Glutamatergic neuron (in vitro differentiated cells): ENCODE measurements around the gene ENDOV. TPM values are rescaled to one million over a fixed set of nuclear protein-coding genes. Genes with fewer than 3 reads are reported as not detected.

Experiments used
- DNase-seq: peaks from one replicate; pipeline ENCODE4 v3.0.0; 2022
- H3K27ac Mint-ChIP-seq: one replicate; pipeline ENCODE4 v1.8.0; 2020; ENCODE audit warnings: mild to moderate bottlenecking, mixed read lengths, inconsistent platforms; ENCODE audit not compliant: unreplicated experiment
- H3K27me3 Mint-ChIP-seq: one replicate; pipeline ENCODE4 v1.8.0; 2020; ENCODE audit warnings: mild to moderate bottlenecking, moderate library complexity, mixed read lengths, inconsistent platforms; ENCODE audit not compliant: unreplicated experiment
- H3K36me3 Mint-ChIP-seq: one replicate; pipeline ENCODE4 v1.8.0; 2020; ENCODE audit warnings: mild to moderate bottlenecking, mixed read lengths, inconsistent platforms; ENCODE audit not compliant: unreplicated experiment
- H3K4me1 Mint-ChIP-seq: one replicate; pipeline ENCODE4 v1.8.0; 2020; ENCODE audit warnings: mild to moderate bottlenecking, low read depth, mixed read lengths, inconsistent platforms; ENCODE audit not compliant: unreplicated experiment
- H3K4me3 Mint-ChIP-seq: one replicate; pipeline ENCODE4 v1.8.0; 2020; ENCODE audit warnings: mild to moderate bottlenecking, mixed read lengths, inconsistent platforms; ENCODE audit not compliant: unreplicated experiment
- H3K9me3 Mint-ChIP-seq: one replicate; pipeline ENCODE4 v1.8.0; 2020; ENCODE audit warnings: mild to moderate bottlenecking, moderate library complexity, mixed read lengths, inconsistent platforms; ENCODE audit not compliant: unreplicated experiment
- total RNA-seq: library from RNA; stranded (reverse); fragmentation: NEBNext Ultra II Directional; extraction: Animal tissue kit (Norgen Biotek cat#: 25700); gene quantifications from one replicate; pipeline ENCODE4 v1.2.1, GENCODE V29; 2021; ENCODE audit not compliant: unreplicated experiment
- TF ChIP-seq, protein P1 (sequence below): fragments of 200-600 bp; sonication (generic); IDR thresholded peaks from one replicate; pipeline ENCODE4 v1.5.0; 2021; ENCODE audit not compliant: partially characterized antibody, unreplicated experiment

Gene ENDOV
- total RNA-seq, 1 donor from 2014 or later: 42.1 TPM

DNA sequence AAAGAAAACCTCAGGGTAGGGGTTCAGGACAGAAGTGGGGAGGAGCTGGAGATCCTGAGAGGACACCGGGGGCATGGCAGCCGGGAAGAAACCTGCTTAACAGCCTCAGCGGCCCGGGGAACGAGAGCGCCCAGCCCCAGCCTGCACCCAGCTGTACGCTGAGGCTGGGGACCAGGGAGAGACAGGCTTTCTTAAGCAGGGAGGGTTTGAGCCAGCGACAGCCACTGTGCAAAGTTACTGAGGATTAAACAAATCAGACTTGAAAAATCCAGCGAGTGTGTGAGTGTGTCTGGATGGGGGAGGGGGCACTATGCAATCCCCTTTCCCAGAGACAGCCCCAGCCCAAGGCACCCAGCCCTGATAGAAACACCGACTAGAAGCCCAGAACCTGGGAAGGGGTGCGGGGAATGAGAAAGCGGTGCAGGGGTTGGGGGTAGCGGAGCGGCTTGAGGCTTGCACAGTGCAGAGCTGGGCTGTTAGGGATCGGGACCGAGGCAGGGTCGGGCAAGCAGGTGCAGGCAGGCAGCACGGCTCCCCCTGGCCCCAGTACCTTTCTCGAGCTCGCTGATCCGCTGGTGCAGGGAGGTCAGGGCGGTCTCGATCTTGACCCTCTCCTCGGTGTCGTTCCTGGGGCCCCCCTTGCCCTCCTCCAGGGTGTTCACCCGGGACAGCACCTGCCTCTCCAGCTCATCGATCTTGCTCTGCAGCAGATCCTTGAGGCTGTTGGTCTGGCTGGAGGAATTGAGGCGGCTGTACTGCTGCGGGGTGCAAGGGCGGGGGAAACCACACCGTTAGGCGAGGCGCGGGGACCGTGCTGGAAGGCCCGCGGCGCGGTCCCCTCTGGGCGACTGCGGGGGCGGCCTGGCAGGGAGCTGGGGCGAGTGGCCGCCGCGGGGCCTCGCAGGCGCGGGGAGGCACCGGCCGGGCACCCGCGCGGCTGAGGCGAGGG, 60.3 kb downstream of the ENDOV start:
- DNase-seq: peak; percentile 51
- H3K27me3 Mint-ChIP-seq: peaks cover 27% of the 10 kb centered on the region
- H3K27ac Mint-ChIP-seq: no peak overlapping the region
- H3K4me1 Mint-ChIP-seq: peaks cover 14% of the 10 kb centered on the region
- peaks cover 9% of the 10 kb centered on the region for H3K9me3 Mint-ChIP-seq
- H3K4me3 Mint-ChIP-seq: peak overlapping the region; percentile 91
- peaks cover 2% of the 10 kb centered on the region for H3K36me3 Mint-ChIP-seq
- TF ChIP-seq, protein P1, sequence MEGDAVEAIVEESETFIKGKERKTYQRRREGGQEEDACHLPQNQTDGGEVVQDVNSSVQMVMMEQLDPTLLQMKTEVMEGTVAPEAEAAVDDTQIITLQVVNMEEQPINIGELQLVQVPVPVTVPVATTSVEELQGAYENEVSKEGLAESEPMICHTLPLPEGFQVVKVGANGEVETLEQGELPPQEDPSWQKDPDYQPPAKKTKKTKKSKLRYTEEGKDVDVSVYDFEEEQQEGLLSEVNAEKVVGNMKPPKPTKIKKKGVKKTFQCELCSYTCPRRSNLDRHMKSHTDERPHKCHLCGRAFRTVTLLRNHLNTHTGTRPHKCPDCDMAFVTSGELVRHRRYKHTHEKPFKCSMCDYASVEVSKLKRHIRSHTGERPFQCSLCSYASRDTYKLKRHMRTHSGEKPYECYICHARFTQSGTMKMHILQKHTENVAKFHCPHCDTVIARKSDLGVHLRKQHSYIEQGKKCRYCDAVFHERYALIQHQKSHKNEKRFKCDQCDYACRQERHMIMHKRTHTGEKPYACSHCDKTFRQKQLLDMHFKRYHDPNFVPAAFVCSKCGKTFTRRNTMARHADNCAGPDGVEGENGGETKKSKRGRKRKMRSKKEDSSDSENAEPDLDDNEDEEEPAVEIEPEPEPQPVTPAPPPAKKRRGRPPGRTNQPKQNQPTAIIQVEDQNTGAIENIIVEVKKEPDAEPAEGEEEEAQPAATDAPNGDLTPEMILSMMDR: no peak

DNA sequence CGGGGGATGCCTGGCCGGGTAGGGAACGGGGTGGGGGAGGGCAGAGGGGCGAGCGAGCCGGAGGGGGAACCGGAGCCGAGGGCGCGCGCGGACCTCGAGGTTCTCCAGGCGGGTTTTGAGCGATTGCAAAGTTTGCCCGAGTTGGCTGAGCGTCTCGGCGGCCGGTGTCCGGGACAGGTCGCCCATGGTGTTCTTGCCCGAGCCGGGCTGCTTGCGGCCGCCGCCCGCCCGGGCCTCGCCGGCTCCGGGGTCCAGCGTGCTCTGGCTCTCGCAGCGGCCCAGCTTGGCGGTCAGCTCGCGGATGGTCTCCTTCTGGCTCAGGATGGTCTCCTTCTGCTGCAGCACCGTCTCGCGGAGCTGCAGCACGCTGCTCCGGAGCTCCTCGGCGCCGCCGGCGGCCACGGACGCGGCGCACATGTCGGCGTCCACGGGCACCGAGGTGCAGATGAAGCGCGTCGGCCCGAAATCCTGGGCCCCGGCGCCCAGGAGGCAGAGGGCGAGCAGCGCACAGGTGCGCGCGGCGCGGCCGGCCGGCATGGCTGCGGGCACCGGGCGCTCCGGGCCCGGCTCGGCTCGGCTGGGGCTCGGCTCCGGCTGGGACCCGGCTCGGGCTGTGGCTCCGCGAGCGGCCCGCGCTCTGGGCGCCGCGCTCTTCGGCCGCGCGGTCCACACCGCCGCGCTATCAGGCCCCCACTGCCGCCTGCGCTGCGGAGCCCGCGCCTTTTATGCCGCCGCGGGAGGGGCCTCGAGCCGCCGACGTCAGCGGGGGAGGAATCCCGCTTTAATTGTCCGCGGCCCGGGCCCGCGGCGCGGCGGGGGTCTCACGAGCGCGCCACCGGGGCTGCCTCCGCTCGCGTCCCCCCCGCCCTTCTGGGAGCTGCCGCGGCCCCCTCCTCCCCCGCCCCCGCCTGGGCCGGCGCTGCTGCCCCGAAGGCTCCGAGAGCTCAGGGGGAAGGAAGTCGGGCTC, 61.2 kb downstream of the ENDOV start, which contains the start of gene NPTX1:
NPTX1 (minus strand) TSS at position 698 of the 967 bp plus-strand sequence; CDS start at position 537, 161 bp downstream.
- Mint-ChIP-seq H3K4me1 (peaks cover 13% of the 10 kb centered on the region), H3K27me3 (peaks cover 24% of the 10 kb centered on the region), H3K36me3 (no peaks in the 10 kb centered on the region), H3K9me3 (peaks cover 6% of the 10 kb centered on the region), H3K27ac (no peak within 1 kb of the TSS), H3K4me3 (peak within 1 kb of the TSS; percentile 91)
- peak; percentile 59 for DNase-seq
- TF ChIP-seq, protein P1: no peak

DNA sequence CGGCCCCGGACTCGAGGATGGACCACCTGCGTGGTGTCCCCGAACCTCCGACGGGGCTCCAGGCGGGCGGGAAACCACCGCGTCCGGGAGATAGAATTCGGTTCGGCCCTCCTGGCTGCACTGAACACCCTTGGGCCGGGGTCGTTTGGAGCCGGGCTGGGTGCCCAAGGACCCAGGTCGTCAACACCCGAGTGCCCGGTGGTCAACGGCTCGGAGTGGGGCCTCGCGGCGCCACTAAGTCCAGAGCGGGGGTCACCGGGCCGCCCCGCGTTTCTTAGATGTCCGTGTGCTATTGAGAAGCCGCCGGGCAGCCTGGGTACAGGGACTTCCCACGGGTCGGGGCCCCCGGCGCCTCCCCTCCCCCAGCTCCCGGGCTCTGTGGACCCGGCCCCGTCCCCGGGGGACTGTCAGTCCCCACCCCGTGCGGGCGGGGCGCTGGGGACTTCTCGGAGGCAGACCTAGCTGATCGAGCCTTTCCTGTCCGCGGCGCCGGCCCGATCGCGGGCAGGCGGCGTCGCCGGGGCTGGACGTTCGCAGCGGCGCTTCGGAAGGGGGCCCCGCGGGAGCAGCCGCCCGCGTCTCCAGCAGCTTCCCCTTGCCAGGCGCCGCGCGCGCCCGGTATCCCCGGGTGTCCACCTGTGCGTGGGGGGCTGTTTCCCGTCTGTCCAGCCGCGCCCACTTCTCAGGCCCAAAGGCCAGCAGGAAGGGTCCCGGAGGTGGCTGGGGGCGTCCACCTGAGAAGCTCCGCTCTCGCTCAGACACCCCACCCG, 62.1 kb downstream of the ENDOV start:
- peak; percentile 63 for DNase-seq
- peaks cover 20% of the 10 kb centered on the region for H3K27me3 Mint-ChIP-seq
- TF ChIP-seq, protein P1: no peak

DNA sequence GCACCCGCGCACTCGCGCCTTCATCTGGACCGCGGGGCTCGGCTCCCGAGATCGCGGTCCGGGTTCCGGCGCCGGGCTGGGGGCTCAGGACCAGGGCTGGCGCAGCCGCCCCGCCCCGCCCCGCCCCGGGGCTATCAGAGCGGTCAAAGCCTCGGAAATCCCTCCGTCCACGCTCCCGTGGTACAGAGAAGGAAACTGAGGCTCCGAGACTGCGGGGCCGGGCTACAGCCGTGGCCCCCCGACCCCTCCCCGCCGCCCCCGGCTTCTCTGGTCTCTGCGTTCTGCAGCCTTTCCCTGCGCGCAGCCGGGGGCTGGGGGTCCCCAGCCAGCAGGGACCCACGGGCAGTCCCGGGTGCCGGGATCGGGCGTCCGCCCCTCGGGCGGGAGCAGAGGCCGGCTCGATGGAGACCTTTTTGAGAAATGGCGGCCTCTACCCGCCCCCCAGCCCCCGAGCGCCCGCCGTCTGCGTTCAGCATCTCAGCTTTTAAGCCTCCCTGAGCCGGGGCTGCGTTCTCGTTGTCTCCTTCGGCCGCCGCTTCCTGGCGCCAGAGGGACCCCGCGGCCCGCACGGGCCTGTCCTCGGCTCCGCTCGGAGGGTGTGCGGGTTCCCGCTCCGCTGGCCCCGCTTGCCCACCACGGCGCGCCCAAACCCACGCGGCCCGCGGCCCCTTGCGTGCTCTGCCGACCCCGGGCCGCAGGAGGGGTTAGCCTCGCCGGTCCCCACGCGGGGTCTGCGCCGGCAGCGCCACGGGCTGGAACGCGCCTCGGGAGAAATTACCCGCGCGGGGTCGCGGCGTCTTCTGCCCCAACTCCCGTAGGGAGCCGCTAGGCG, 62.9 kb downstream of the ENDOV start:
- peaks cover 8% of the 10 kb centered on the region for H3K9me3 Mint-ChIP-seq
- H3K27me3 Mint-ChIP-seq: peaks cover 20% of the 10 kb centered on the region
- H3K4me3 Mint-ChIP-seq: no peak overlapping the region
- H3K36me3 Mint-ChIP-seq: no peaks in the 10 kb centered on the region
- DNase-seq: peak; percentile 85
- H3K4me1 Mint-ChIP-seq: peaks cover 6% of the 10 kb centered on the region
- no peak overlapping the region for H3K27ac Mint-ChIP-seq
- TF ChIP-seq, protein P1: peak; percentile 32

More for the DNA sequence above, 62.1 kb downstream of the ENDOV start:
- peaks cover 10% of the 10 kb centered on the region for H3K4me1 Mint-ChIP-seq
- peaks cover 6% of the 10 kb centered on the region for H3K9me3 Mint-ChIP-seq
- H3K27ac Mint-ChIP-seq: no peak overlapping the region
- no peaks in the 10 kb centered on the region for H3K36me3 Mint-ChIP-seq
- H3K4me3 Mint-ChIP-seq: no peak overlapping the region
